ENCODE results near the gene PSME1. TPM values are rescaled to one million over a fixed set of nuclear protein-coding genes. Genes with fewer than 3 reads are reported as not detected.

Gene PSME1
- total RNA-seq, 1 experiment from 2014 or later = 76.8 TPM

GRCh38 chr14:24150993-24151392 lies 15.0 kb downstream of the PSME1 start (continued):
- no peak for TF ChIP-seq MAX (CRISPR knock-in tag; IDR thresholded peaks at IDR 0.05)
- TF ChIP-seq HMGA2 (CRISPR knock-in tag; IDR thresholded peaks at IDR 0.05) = no peak
- TF ChIP-seq ELF4 (CRISPR knock-in tag; IDR thresholded peaks at IDR 0.05; ENCODE audit: low read depth) = no peak
- TF ChIP-seq E2F1 (CRISPR knock-in tag; IDR thresholded peaks at IDR 0.05) = no peak
- no peak for TF ChIP-seq NR1H2 (CRISPR knock-in tag; IDR thresholded peaks at IDR 0.05)
- no peak for TF ChIP-seq NR3C1 (CRISPR knock-in tag; conservative IDR thresholded peaks at IDR 0.05; ENCODE audit: low read depth)
- TF ChIP-seq SMAD3 (CRISPR knock-in tag; IDR thresholded peaks at IDR 0.05; ENCODE audit: borderline replicate concordance) = no peak
- no peak for TF ChIP-seq NR2C2 (CRISPR knock-in tag; IDR thresholded peaks at IDR 0.05)
- no peak for TF ChIP-seq STAT6 (CRISPR knock-in tag; conservative IDR thresholded peaks at IDR 0.05; ENCODE audit: low read depth)
- no peak for TF ChIP-seq TEAD4 (CRISPR knock-in tag; IDR thresholded peaks at IDR 0.05)
- TF ChIP-seq NFE2L1 (CRISPR knock-in tag; IDR thresholded peaks at IDR 0.05) = no peak

GRCh38 chr14:24151404-24152080 lies 15.5 kb downstream of the PSME1 start:
- no peak for ATAC-seq
- Mint-ChIP-seq H3K27me3 (ENCODE audit: low read depth) (no peaks in the 10 kb centered on the region), H3K27ac (no peak overlapping the region), H3K9me3 (no peaks in the 10 kb centered on the region), H3K4me3 (no peak overlapping the region), H3K4me1 (peaks cover 11% of the 10 kb centered on the region), H3K36me3 (peaks cover 53% of the 10 kb centered on the region)
- CTCF ChIA-PET = interaction anchor here (0.5 to 4.1 kb wide), 6 partner anchors 9 to 157 kb away, joined by 3 to 19 read pairs (median 4); partner anchors contain the start of genes CIDEB and IRF9
- no peak for TF ChIP-seq ELF4 (CRISPR knock-in tag; IDR thresholded peaks at IDR 0.05; ENCODE audit: low read depth)
- TF ChIP-seq SP1 (CRISPR knock-in tag; conservative IDR thresholded peaks at IDR 0.05) = no peak
- no peak for TF ChIP-seq ZNF219 (CRISPR knock-in tag; IDR thresholded peaks at IDR 0.05; ENCODE audit: borderline replicate concordance)
- TF ChIP-seq USF2 (CRISPR knock-in tag; IDR thresholded peaks at IDR 0.05) = no peak
- no peak for TF ChIP-seq KAT7 (CRISPR knock-in tag; IDR thresholded peaks at IDR 0.05; ENCODE audit: borderline replicate concordance)
- no peak for TF ChIP-seq ZMAT4 (CRISPR knock-in tag; IDR thresholded peaks at IDR 0.05)
- no peak for TF ChIP-seq IRF1 (CRISPR knock-in tag; IDR thresholded peaks at IDR 0.05)
- no peak for TF ChIP-seq TP53 (CRISPR knock-in tag; IDR thresholded peaks at IDR 0.05)
- no peak for DNase-seq (ENCODE audit: low spot score)
- POLR2A ChIA-PET = interaction anchor here (0.7 to 1.7 kb wide), 4 partner anchors 9 to 41 kb away, joined by 3 to 4 read pairs (median 3); partner anchors contain the start of genes DCAF11, EMC9, IRF9 and NRL

Data from WTC11 (cell line).